Epithelial cell of proximal tubule (primary cell): ENCODE data around the gene DEFB125. TPM values are rescaled to one million over a fixed set of nuclear protein-coding genes. Genes with fewer than 3 reads are reported as not detected.

ENCODE experiments used
- DNase-seq: peaks from one replicate; pipeline ENCODE4 v3.0.0-alpha.2; 2011; ENCODE audit warnings: low read depth
- H3K4me3 ChIP-seq: 2 replicates; pipeline ENCODE4 v1.5.1; 2011; ENCODE audit warnings: low read depth, mild to moderate bottlenecking, low read length
- CTCF ChIP-seq: conservative IDR thresholded peaks from 2 replicates; pipeline ENCODE4 v1.5.1; 2012; ENCODE audit warnings: low read depth, mild to moderate bottlenecking, low read length
- total RNA-seq: library from RNA; depleted of rRNA; stranded (reverse); fragments of >200 nt; gene quantifications from 2 replicates; pipeline ENCODE4 v1.2.3, GENCODE V29; 2015

DEFB125 gene
- total RNA-seq, 1 donor from 2014 or later: not detected

DNA sequence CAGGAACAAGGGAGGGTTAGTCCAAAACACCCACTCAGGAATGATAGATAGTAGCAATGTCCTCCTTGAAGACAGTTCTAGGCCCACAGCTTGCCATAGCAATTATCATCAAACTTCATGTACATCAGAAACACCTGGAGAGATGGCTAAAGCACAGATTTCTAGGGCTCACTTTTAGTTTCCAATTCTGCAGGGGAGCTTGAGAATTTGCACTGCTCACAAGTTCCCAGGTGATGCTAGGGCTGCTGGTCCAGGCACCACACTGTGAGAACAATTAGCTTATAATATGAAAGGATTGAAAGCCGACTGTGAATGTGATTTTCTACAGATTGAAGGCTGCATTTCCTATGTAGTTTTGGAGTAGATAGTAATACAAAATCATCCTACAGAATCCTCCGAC lies 58.4 kb downstream of the DEFB125 start:
- no peak for DNase-seq
- no peak overlapping the region for H3K4me3 ChIP-seq
- TF ChIP-seq CTCF: no peak

Other genes with a start within 250 kb of the DEFB125 start
- gene DEFB126, start 54.9 kb downstream of the DEFB125 start, total RNA-seq: not detected in 2 replicates
- not detected in 2 replicates for gene DEFB127, start 69.8 kb downstream of the DEFB125 start, total RNA-seq
- gene DEFB128, start 102.0 kb downstream of the DEFB125 start, total RNA-seq: not detected in 2 replicates
- not detected in 2 replicates for gene DEFB129, start 139.6 kb downstream of the DEFB125 start, total RNA-seq
- gene DEFB132, start 170.1 kb downstream of the DEFB125 start, total RNA-seq: not detected in 2 replicates
- gene C20orf96, start 203.1 kb downstream of the DEFB125 start, total RNA-seq: 1.7 and 3.9 TPM in 2 replicates
- 12.4 and 20.3 TPM in 2 replicates for gene ZCCHC3, start 209.9 kb downstream of the DEFB125 start, total RNA-seq
- 7.9 and 10.1 TPM in 2 replicates for gene SOX12, start 237.9 kb downstream of the DEFB125 start, total RNA-seq